SK-N-SH treated with all-trans-retinoic acid at 6 μM for 48 hours (cell line): ENCODE measurements around the gene SLC12A9.

Source experiments
- ATAC-seq: fragments of 200-7000 bp; cut with Tn5 transposase; 3 replicates; pipeline ENCODE4 v1.9.1; 2020; ENCODE audit warnings: mild to moderate bottlenecking, moderate library complexity
- ARNTL ChIP-seq: fragments of 450-650 bp; formaldehyde crosslinking; IDR thresholded peaks from 2 replicates; pipeline ENCODE4 v1.5.0; 2020; ENCODE audit warnings: low read depth, mild to moderate bottlenecking, moderate library complexity, borderline replicate concordance
- BACH2 ChIP-seq: fragments of 250-450 bp; sonication (Bioruptor Pico); IDR thresholded peaks from 2 replicates; pipeline ENCODE4 v1.9.0; 2021; ENCODE audit warnings: mild to moderate bottlenecking, borderline replicate concordance
- CSDC2 ChIP-seq: fragments of 250-450 bp; sonication (Bioruptor Pico); IDR thresholded peaks from 2 replicates; pipeline ENCODE4 v1.5.0; 2020; ENCODE audit warnings: mild to moderate bottlenecking, moderate library complexity
- ESRRG ChIP-seq: fragments of 250-450 bp; sonication (Bioruptor Pico); IDR thresholded peaks from 2 replicates; pipeline ENCODE4 v1.6.1; 2021; ENCODE audit warnings: mild to moderate bottlenecking
- GLIS3 ChIP-seq: fragments of 250-450 bp; sonication (Bioruptor Pico); IDR thresholded peaks from 2 replicates; pipeline ENCODE4 v1.5.0; 2020; ENCODE audit warnings: mild to moderate bottlenecking, moderate library complexity
- ISL1 ChIP-seq: fragments of 250-450 bp; sonication (Bioruptor Pico); IDR thresholded peaks from 2 replicates; pipeline ENCODE4 v2.1.2; 2022; ENCODE audit warnings: mild to moderate bottlenecking, moderate library complexity
- OSR1 ChIP-seq: fragments of 250-450 bp; sonication (Bioruptor Pico); IDR thresholded peaks from 2 replicates; pipeline ENCODE4 v1.8.0; 2022; ENCODE audit warnings: moderate library complexity, mild to moderate bottlenecking, inconsistent platforms
- TCF4 ChIP-seq: fragments of 250-450 bp; sonication (Bioruptor Pico); IDR thresholded peaks from 2 replicates; pipeline ENCODE4 v1.8.0; 2021; ENCODE audit warnings: mild to moderate bottlenecking, moderate library complexity, borderline replicate concordance
- TOX ChIP-seq: fragments of 250-450 bp; sonication (Bioruptor Pico); IDR thresholded peaks from 2 replicates; pipeline ENCODE4 v1.8.0; 2021; ENCODE audit warnings: mild to moderate bottlenecking, moderate library complexity, borderline replicate concordance
- ZC3H10 ChIP-seq: fragments of 250-450 bp; sonication (Bioruptor Pico); IDR thresholded peaks from 2 replicates; pipeline ENCODE4 v1.5.1; 2021; ENCODE audit warnings: mild to moderate bottlenecking, moderate library complexity
- ZFP3 ChIP-seq: fragments of 250-450 bp; sonication (Bioruptor Pico); IDR thresholded peaks from 2 replicates; pipeline ENCODE4 v1.5.0; 2020; ENCODE audit warnings: mild to moderate bottlenecking, moderate library complexity
- ZFP30 ChIP-seq: fragments of 450-650 bp; formaldehyde crosslinking; IDR thresholded peaks from 2 replicates; pipeline ENCODE4 v1.5.0; 2022; ENCODE audit warnings: mild to moderate bottlenecking, moderate library complexity
- ZNF565 ChIP-seq: fragments of 450-650 bp; formaldehyde crosslinking; conservative IDR thresholded peaks from 2 replicates; pipeline ENCODE4 v1.5.0; 2020; ENCODE audit warnings: low read depth, mild to moderate bottlenecking, moderate library complexity
- ZNF70 ChIP-seq: fragments of 450-650 bp; formaldehyde crosslinking; IDR thresholded peaks from 2 replicates; pipeline ENCODE4 v1.5.0; 2020; ENCODE audit warnings: mild to moderate bottlenecking, moderate library complexity
- ZNF8 ChIP-seq: fragments of 450-650 bp; formaldehyde crosslinking; IDR thresholded peaks from 2 replicates; pipeline ENCODE4 v1.5.0; 2020; ENCODE audit warnings: mild to moderate bottlenecking, moderate library complexity
- TF ChIP-seq, protein P1 (sequence below): fragments of 250-450 bp; sonication (Bioruptor Pico); IDR thresholded peaks from 2 replicates; pipeline ENCODE4 v1.5.1; 2021; ENCODE audit warnings: mild to moderate bottlenecking, moderate library complexity
- TF ChIP-seq, protein P2 (sequence below): fragments of 250-450 bp; sonication (Bioruptor Pico); IDR thresholded peaks from 2 replicates; pipeline ENCODE4 v1.5.0; 2020; ENCODE audit warnings: mild to moderate bottlenecking, moderate library complexity
- TF ChIP-seq, protein P3 (sequence below): fragments of 250-450 bp; sonication (Bioruptor Pico); IDR thresholded peaks from 2 replicates; pipeline ENCODE4 v1.5.1; 2020; ENCODE audit warnings: low read depth, mild to moderate bottlenecking, moderate library complexity
- TF ChIP-seq, protein P4 (sequence below): fragments of 250-450 bp; sonication (Bioruptor Pico); IDR thresholded peaks from 2 replicates; pipeline ENCODE4 v1.8.0; 2021; ENCODE audit warnings: low read depth, mild to moderate bottlenecking, moderate library complexity, borderline replicate concordance
- TF ChIP-seq, protein P5 (sequence below): fragments of 250-450 bp; sonication (Bioruptor Pico); IDR thresholded peaks from 2 replicates; pipeline ENCODE4 v1.8.0; 2020; ENCODE audit warnings: mild to moderate bottlenecking, moderate library complexity, borderline replicate concordance

The SLC12A9 gene

DNA sequence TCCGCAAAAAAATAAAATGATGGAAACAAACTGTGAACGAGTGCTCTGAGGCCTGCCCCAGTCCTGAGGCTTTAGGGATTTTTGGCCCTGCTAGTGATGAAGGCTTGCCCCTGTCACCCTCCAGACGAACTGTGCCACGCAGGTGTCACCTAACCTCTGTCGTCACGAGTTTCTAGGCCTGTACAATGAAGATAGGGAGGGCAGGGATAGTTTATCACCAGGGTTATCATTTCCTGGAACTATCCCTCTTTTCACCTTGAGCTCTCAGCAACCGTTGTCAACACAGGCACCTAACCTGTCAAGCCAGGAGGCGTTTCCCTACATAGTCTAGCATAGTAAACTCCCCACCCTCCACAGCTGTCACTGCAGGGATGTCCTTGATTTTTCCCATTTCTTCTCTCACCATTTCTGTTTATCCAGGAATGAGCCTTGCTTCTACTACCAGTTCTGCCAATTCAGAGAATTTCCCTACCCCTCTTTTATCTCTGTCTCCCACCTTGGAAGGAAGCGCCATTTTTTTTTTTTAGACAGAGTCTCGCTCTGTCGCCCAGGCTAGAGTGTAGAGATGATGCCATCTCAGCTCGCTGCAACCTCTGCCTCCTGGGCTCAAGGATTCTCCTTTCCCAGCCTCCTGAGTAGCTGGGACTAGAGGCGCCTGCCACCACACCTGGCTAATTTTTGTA lies 45.4 kb downstream of the SLC12A9 start:
- TF ChIP-seq ZC3H10 (no peak), GLIS3 (CRISPR knock-in tag) (no peak), ARNTL (CRISPR knock-in tag) (no peak), BACH2 (CRISPR knock-in tag) (no peak), CSDC2 (no peak), ZNF565 (CRISPR knock-in tag) (no peak), ISL1 (CRISPR knock-in tag) (no peak), OSR1 (no peak), ESRRG (CRISPR knock-in tag) (no peak), ZNF8 (no peak)
- TF ChIP-seq, protein P1, sequence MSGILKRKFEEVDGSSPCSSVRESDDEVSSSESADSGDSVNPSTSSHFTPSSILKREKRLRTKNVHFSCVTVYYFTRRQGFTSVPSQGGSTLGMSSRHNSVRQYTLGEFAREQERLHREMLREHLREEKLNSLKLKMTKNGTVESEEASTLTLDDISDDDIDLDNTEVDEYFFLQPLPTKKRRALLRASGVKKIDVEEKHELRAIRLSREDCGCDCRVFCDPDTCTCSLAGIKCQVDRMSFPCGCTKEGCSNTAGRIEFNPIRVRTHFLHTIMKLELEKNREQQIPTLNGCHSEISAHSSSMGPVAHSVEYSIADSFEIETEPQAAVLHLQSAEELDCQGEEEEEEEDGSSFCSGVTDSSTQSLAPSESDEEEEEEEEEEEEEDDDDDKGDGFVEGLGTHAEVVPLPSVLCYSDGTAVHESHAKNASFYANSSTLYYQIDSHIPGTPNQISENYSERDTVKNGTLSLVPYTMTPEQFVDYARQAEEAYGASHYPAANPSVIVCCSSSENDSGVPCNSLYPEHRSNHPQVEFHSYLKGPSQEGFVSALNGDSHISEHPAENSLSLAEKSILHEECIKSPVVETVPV (CRISPR knock-in tag): no peak
- TF ChIP-seq, protein P2, sequence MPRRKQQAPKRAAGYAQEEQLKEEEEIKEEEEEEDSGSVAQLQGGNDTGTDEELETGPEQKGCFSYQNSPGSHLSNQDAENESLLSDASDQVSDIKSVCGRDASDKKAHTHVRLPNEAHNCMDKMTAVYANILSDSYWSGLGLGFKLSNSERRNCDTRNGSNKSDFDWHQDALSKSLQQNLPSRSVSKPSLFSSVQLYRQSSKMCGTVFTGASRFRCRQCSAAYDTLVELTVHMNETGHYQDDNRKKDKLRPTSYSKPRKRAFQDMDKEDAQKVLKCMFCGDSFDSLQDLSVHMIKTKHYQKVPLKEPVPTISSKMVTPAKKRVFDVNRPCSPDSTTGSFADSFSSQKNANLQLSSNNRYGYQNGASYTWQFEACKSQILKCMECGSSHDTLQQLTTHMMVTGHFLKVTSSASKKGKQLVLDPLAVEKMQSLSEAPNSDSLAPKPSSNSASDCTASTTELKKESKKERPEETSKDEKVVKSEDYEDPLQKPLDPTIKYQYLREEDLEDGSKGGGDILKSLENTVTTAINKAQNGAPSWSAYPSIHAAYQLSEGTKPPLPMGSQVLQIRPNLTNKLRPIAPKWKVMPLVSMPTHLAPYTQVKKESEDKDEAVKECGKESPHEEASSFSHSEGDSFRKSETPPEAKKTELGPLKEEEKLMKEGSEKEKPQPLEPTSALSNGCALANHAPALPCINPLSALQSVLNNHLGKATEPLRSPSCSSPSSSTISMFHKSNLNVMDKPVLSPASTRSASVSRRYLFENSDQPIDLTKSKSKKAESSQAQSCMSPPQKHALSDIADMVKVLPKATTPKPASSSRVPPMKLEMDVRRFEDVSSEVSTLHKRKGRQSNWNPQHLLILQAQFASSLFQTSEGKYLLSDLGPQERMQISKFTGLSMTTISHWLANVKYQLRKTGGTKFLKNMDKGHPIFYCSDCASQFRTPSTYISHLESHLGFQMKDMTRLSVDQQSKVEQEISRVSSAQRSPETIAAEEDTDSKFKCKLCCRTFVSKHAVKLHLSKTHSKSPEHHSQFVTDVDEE (CRISPR knock-in tag): no peak
- no peak for ATAC-seq

DNA sequence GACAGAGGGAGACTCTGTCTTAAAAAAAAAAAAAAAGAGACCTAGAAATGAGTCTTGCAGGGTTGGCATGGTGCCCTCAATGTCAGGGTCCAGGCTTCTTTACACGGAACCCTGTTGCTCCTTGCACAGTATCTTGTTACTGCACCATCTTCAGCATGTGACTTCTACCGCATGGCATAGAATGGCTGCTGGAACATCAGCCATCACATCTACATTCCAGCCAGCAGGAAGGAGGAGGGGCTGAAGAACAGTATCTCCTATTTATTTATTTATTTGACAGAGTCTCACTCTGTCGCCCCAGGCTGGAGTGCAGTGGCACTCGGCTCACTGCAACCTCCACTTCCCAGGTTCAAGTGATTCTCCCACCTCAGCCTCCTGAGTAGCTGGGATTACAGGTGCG lies 46.9 kb downstream of the SLC12A9 start:
- no peak for ATAC-seq
- TF ChIP-seq, protein P3, sequence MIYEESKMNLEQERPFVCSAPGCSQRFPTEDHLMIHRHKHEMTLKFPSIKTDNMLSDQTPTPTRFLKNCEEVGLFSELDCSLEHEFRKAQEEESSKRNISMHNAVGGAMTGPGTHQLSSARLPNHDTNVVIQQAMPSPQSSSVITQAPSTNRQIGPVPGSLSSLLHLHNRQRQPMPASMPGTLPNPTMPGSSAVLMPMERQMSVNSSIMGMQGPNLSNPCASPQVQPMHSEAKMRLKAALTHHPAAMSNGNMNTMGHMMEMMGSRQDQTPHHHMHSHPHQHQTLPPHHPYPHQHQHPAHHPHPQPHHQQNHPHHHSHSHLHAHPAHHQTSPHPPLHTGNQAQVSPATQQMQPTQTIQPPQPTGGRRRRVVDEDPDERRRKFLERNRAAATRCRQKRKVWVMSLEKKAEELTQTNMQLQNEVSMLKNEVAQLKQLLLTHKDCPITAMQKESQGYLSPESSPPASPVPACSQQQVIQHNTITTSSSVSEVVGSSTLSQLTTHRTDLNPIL (CRISPR knock-in tag): no peak
- TF ChIP-seq, protein P4, sequence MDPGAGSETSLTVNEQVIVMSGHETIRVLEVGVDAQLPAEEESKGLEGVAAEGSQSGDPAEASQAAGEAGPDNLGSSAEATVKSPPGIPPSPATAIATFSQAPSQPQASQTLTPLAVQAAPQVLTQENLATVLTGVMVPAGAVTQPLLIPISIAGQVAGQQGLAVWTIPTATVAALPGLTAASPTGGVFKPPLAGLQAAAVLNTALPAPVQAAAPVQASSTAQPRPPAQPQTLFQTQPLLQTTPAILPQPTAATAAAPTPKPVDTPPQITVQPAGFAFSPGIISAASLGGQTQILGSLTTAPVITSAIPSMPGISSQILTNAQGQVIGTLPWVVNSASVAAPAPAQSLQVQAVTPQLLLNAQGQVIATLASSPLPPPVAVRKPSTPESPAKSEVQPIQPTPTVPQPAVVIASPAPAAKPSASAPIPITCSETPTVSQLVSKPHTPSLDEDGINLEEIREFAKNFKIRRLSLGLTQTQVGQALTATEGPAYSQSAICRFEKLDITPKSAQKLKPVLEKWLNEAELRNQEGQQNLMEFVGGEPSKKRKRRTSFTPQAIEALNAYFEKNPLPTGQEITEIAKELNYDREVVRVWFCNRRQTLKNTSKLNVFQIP (CRISPR knock-in tag): no peak
- TF ChIP-seq CSDC2 (no peak), ZNF8 (no peak), ZC3H10 (no peak), ZNF70 (CRISPR knock-in tag) (no peak), TCF4 (CRISPR knock-in tag) (no peak), TOX (CRISPR knock-in tag) (no peak), ZFP3 (CRISPR knock-in tag) (no peak), GLIS3 (CRISPR knock-in tag) (no peak), ZFP30 (CRISPR knock-in tag) (no peak)
- TF ChIP-seq, protein P2 (CRISPR knock-in tag): no peak
- TF ChIP-seq, protein P5, sequence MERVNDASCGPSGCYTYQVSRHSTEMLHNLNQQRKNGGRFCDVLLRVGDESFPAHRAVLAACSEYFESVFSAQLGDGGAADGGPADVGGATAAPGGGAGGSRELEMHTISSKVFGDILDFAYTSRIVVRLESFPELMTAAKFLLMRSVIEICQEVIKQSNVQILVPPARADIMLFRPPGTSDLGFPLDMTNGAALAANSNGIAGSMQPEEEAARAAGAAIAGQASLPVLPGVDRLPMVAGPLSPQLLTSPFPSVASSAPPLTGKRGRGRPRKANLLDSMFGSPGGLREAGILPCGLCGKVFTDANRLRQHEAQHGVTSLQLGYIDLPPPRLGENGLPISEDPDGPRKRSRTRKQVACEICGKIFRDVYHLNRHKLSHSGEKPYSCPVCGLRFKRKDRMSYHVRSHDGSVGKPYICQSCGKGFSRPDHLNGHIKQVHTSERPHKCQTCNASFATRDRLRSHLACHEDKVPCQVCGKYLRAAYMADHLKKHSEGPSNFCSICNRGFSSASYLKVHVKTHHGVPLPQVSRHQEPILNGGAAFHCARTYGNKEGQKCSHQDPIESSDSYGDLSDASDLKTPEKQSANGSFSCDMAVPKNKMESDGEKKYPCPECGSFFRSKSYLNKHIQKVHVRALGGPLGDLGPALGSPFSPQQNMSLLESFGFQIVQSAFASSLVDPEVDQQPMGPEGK (CRISPR knock-in tag): no peak
- TF ChIP-seq, protein P1 (CRISPR knock-in tag): no peak
